HEK293 (cell line): ENCODE measurements around the gene TLE1.

ENCODE experiments used
- CTCF ChIA-PET: fragments of 350-600 bp; formaldehyde crosslinking; extraction: SDS; loops from one replicate; lab custom pipeline; 2021; ENCODE audit warnings: antibody characterized with exemption; lab: Yijun Ruan, JAX
- POLR2A ChIA-PET: fragments of 300-600 bp; formaldehyde crosslinking; extraction: SDS; loops from one replicate; lab custom pipeline; 2020; ENCODE audit warnings: antibody characterized with exemption, inconsistent platforms; lab: Yijun Ruan, JAX
- H3K27ac ChIP-seq: fragments of 200-500 bp; sonication (Bioruptor generic); 2 replicates; pipeline ENCODE4 v1.5.1; 2014; ENCODE audit warnings: low read depth, low read length, control low read depth, inconsistent platforms; ENCODE audit errors: extremely low read depth
- H3K36me3 ChIP-seq, 2 experiments: fragments of 200-500 bp in 1 of 2; sonication (Bioruptor generic) in 1 of 2; 1 replicate in 1 of 2; 2 replicates in 1 of 2; pipeline ENCODE4 v1.5.1; 2014 to 2017; ENCODE audit warnings: inconsistent platforms in 2 of 2, low read length in 2 of 2; ENCODE audit not compliant: control insufficient read depth in 2 of 2, insufficient read depth in 1 of 2
- H3K4me1 ChIP-seq: fragments of 200-500 bp; sonication (Bioruptor generic); 2 replicates; pipeline ENCODE4 v1.5.1; 2014; ENCODE audit warnings: mild to moderate bottlenecking, low read length, inconsistent platforms; ENCODE audit not compliant: control insufficient read depth, insufficient read depth
- H3K4me3 ChIP-seq: 2 replicates; pipeline ENCODE4 v1.5.1; 2011; ENCODE audit warnings: low read depth, mild to moderate bottlenecking, control low read depth, low read length, moderate library complexity
- H3K9me3 ChIP-seq: fragments of 200-500 bp; sonication (Bioruptor generic); 2 replicates; pipeline ENCODE4 v1.5.1; 2014; ENCODE audit warnings: low read depth, low read length, inconsistent platforms; ENCODE audit not compliant: control insufficient read depth, insufficient read depth
- BCL11A ChIP-seq: fragments of 450-650 bp; formaldehyde crosslinking; IDR thresholded peaks from 2 replicates; pipeline ENCODE4 v1.5.1; 2016; ENCODE audit warnings: low read depth, missing biosample characterization, missing genetic modification characterization
- BCL11B ChIP-seq: fragments of 450-650 bp; formaldehyde crosslinking; IDR thresholded peaks from 2 replicates; pipeline ENCODE4 v1.5.1; 2016; ENCODE audit warnings: low read depth, missing biosample characterization, missing genetic modification characterization
- GLI2 ChIP-seq: fragments of 450-650 bp; formaldehyde crosslinking; IDR thresholded peaks from 2 replicates; pipeline ENCODE4; 2017; ENCODE audit warnings: missing biosample characterization, missing genetic modification characterization, low read depth, borderline replicate concordance
- KLF8 ChIP-seq: fragments of 450-650 bp; formaldehyde crosslinking; IDR thresholded peaks from 2 replicates; pipeline ENCODE4 v1.5.1; 2016; ENCODE audit warnings: missing biosample characterization, missing genetic modification characterization
- MEIS1 ChIP-seq: sonication (generic); formaldehyde crosslinking; IDR thresholded peaks from 2 replicates; pipeline ENCODE4 v1.8.1; 2022; ENCODE audit warnings: missing genetic modification reagents, mild to moderate bottlenecking, borderline replicate concordance
- MYNN ChIP-seq: fragments of 450-650 bp; formaldehyde crosslinking; IDR thresholded peaks from 2 replicates; pipeline ENCODE4 v1.5.1; 2016; ENCODE audit warnings: missing biosample characterization, missing genetic modification characterization, borderline replicate concordance
- MZF1 ChIP-seq: fragments of 450-650 bp; formaldehyde crosslinking; IDR thresholded peaks from 2 replicates; pipeline ENCODE4 v1.5.1; 2017; ENCODE audit warnings: missing biosample characterization, missing genetic modification characterization, borderline replicate concordance
- SALL2 ChIP-seq: fragments of 450-650 bp; formaldehyde crosslinking; IDR thresholded peaks from 2 replicates; pipeline ENCODE4 v1.5.0; 2017; ENCODE audit warnings: missing biosample characterization, mild to moderate bottlenecking, missing genetic modification characterization, borderline replicate concordance
- SCRT1 ChIP-seq: fragments of 450-650 bp; formaldehyde crosslinking; IDR thresholded peaks from 2 replicates; pipeline ENCODE4 v1.5.1; 2016; ENCODE audit warnings: missing biosample characterization, missing genetic modification characterization, borderline replicate concordance
- ZFHX2 ChIP-seq: fragments of 450-650 bp; formaldehyde crosslinking; conservative IDR thresholded peaks from 2 replicates; pipeline ENCODE4 v1.5.1; 2016; ENCODE audit warnings: missing biosample characterization, missing genetic modification characterization
- ZIC2 ChIP-seq: fragments of 450-650 bp; formaldehyde crosslinking; IDR thresholded peaks from 2 replicates; pipeline ENCODE4 v1.5.1; 2016; ENCODE audit warnings: missing biosample characterization, missing genetic modification characterization
- ZNF114 ChIP-seq: fragments of 450-650 bp; formaldehyde crosslinking; IDR thresholded peaks from 2 replicates; pipeline ENCODE4 v1.5.0; 2017; ENCODE audit warnings: missing biosample characterization, missing genetic modification characterization
- ZNF16 ChIP-seq: fragments of 450-650 bp; formaldehyde crosslinking; IDR thresholded peaks from 2 replicates; pipeline ENCODE4 v1.5.1; 2016; ENCODE audit warnings: low read depth, missing biosample characterization, missing genetic modification characterization
- ZNF184 ChIP-seq: fragments of 450-650 bp; IDR thresholded peaks from 2 replicates; pipeline ENCODE4 v1.5.1; 2018; ENCODE audit warnings: missing biosample characterization, mild to moderate bottlenecking, missing genetic modification characterization
- ZNF19 ChIP-seq: fragments of 450-650 bp; formaldehyde crosslinking; IDR thresholded peaks from 2 replicates; pipeline ENCODE4; 2016; ENCODE audit warnings: missing biosample characterization, missing genetic modification characterization, low read depth
- ZNF202 ChIP-seq: fragments of 450-650 bp; formaldehyde crosslinking; IDR thresholded peaks from 2 replicates; pipeline ENCODE4 v1.5.1; 2016; ENCODE audit warnings: missing biosample characterization, missing genetic modification characterization, borderline replicate concordance
- ZNF223 ChIP-seq: fragments of 450-650 bp; formaldehyde crosslinking; IDR thresholded peaks from 2 replicates; pipeline ENCODE4 v1.5.1; 2016; ENCODE audit warnings: missing biosample characterization, missing genetic modification characterization
- ZNF324 ChIP-seq: fragments of 450-650 bp; formaldehyde crosslinking; IDR thresholded peaks from 2 replicates; pipeline ENCODE4 v1.5.1; 2016; ENCODE audit warnings: missing biosample characterization, missing genetic modification characterization
- ZNF37A ChIP-seq: fragments of 450-650 bp; IDR thresholded peaks from 2 replicates; pipeline ENCODE4 v1.5.1; 2018; ENCODE audit warnings: missing biosample characterization, missing genetic modification characterization
- ZNF423 ChIP-seq: fragments of 450-650 bp; formaldehyde crosslinking; IDR thresholded peaks from 2 replicates; pipeline ENCODE4 v1.5.1; 2016; ENCODE audit warnings: missing biosample characterization, missing genetic modification characterization
- ZNF426 ChIP-seq: fragments of 450-650 bp; formaldehyde crosslinking; IDR thresholded peaks from 2 replicates; pipeline ENCODE4 v1.5.1; 2017; ENCODE audit warnings: missing biosample characterization, missing genetic modification characterization, mild to moderate bottlenecking, inconsistent platforms, moderate library complexity
- ZNF473 ChIP-seq: fragments of 450-650 bp; formaldehyde crosslinking; IDR thresholded peaks from 2 replicates; pipeline ENCODE4 v1.5.1; 2017; ENCODE audit warnings: missing biosample characterization, missing genetic modification characterization
- ZNF501 ChIP-seq: fragments of 450-650 bp; formaldehyde crosslinking; IDR thresholded peaks from 2 replicates; pipeline ENCODE4 v1.5.1; 2016; ENCODE audit warnings: missing biosample characterization, missing genetic modification characterization
- ZNF514 ChIP-seq: fragments of 450-650 bp; formaldehyde crosslinking; IDR thresholded peaks from 2 replicates; pipeline ENCODE4 v1.5.1; 2016; ENCODE audit warnings: missing biosample characterization, missing genetic modification characterization
- ZNF555 ChIP-seq: fragments of 450-650 bp; formaldehyde crosslinking; conservative IDR thresholded peaks from 2 replicates; pipeline ENCODE4 v1.5.1; 2017; ENCODE audit warnings: missing biosample characterization, mild to moderate bottlenecking, missing genetic modification characterization, inconsistent platforms
- ZNF558 ChIP-seq: fragments of 450-650 bp; formaldehyde crosslinking; IDR thresholded peaks from 2 replicates; pipeline ENCODE4 v1.5.1; 2016; ENCODE audit warnings: missing biosample characterization, missing genetic modification characterization
- ZNF560 ChIP-seq: fragments of 450-650 bp; formaldehyde crosslinking; IDR thresholded peaks from 2 replicates; pipeline ENCODE4 v1.5.1; 2017; ENCODE audit warnings: missing biosample characterization, missing genetic modification characterization, borderline replicate concordance
- ZNF596 ChIP-seq: fragments of 450-650 bp; IDR thresholded peaks from 2 replicates; pipeline ENCODE4 v1.5.0; 2018; ENCODE audit warnings: missing biosample characterization, mild to moderate bottlenecking, missing genetic modification characterization, moderate library complexity
- ZNF621 ChIP-seq: fragments of 450-650 bp; formaldehyde crosslinking; IDR thresholded peaks from 2 replicates; pipeline ENCODE4 v1.5.1; 2017; ENCODE audit warnings: missing biosample characterization, missing genetic modification characterization
- ZNF658 ChIP-seq: fragments of 450-650 bp; formaldehyde crosslinking; IDR thresholded peaks from 2 replicates; pipeline ENCODE4; 2016; ENCODE audit warnings: missing biosample characterization, missing genetic modification characterization
- ZNF660 ChIP-seq: fragments of 450-650 bp; IDR thresholded peaks from 2 replicates; pipeline ENCODE4 v1.5.1; 2018; ENCODE audit warnings: missing biosample characterization, mild to moderate bottlenecking, missing genetic modification characterization
- ZNF701 ChIP-seq: fragments of 450-650 bp; formaldehyde crosslinking; IDR thresholded peaks from 2 replicates; pipeline ENCODE4 v1.5.1; 2016; ENCODE audit warnings: missing biosample characterization, missing genetic modification characterization
- ZSCAN5A ChIP-seq: fragments of 450-650 bp; formaldehyde crosslinking; IDR thresholded peaks from 2 replicates; pipeline ENCODE4 v1.5.1; 2016; ENCODE audit warnings: missing biosample characterization, missing genetic modification characterization
- ZXDB ChIP-seq: fragments of 450-650 bp; formaldehyde crosslinking; IDR thresholded peaks from 2 replicates; pipeline ENCODE4 v1.5.1; 2016; ENCODE audit warnings: missing biosample characterization, missing genetic modification characterization

The TLE1 gene

GRCh38 chr9:81616141-81616540 lies 73.2 kb downstream of the TLE1 start:
- H3K27ac ChIP-seq, result no peak overlapping the region
- CTCF ChIA-PET, result no interaction called here
- H3K4me1 ChIP-seq, result no peaks in the 10 kb centered on the region
- TF ChIP-seq MEIS1 (CRISPR knock-in tag) (no peak), ZNF560 (no peak)
- TF ChIP-seq, all 188 proteins: peak for 0
- H3K4me3 ChIP-seq, result no peak overlapping the region
- peaks cover 11 to 87% of the 10 kb centered on the region in 2 experiments for H3K36me3 ChIP-seq
- no peaks in the 10 kb centered on the region for H3K9me3 ChIP-seq
- POLR2A ChIA-PET, result no interaction called here

GRCh38 chr9:81614335-81614734 lies 75.0 kb downstream of the TLE1 start:
- no peak overlapping the region for H3K27ac ChIP-seq
- POLR2A ChIA-PET, result interaction anchor here (0.6 kb wide), 1 partner anchor 26 kb away, joined by 3 read pairs; no protein-coding TSS in a partner anchor
- CTCF ChIA-PET, result no interaction called here

GRCh38 chr9:81613002-81613812 lies 76.1 kb downstream of the TLE1 start:
- H3K9me3 ChIP-seq, result no peaks in the 10 kb centered on the region
- ChIA-PET CTCF (interaction anchor here (0.7 kb wide), 1 partner anchor 412 kb away, joined by 5 read pairs; no protein-coding TSS in a partner anchor), POLR2A (interaction anchor here (0.6 kb wide), 1 partner anchor 19 kb away, joined by 5 read pairs; no protein-coding TSS in a partner anchor)
- H3K36me3 ChIP-seq, result peaks cover 10 to 86% of the 10 kb centered on the region in 2 experiments
- no peak overlapping the region for H3K4me3 ChIP-seq
- no peak overlapping the region for H3K27ac ChIP-seq
- no peaks in the 10 kb centered on the region for H3K4me1 ChIP-seq
- TF ChIP-seq ZNF223 (tag by site-specific recombination) (no peak), ZNF596 (no peak), ZXDB (tag by site-specific recombination) (no peak), ZNF426 (tag by site-specific recombination) (no peak), BCL11A (tag by site-specific recombination) (no peak), ZFHX2 (tag by site-specific recombination) (no peak), ZNF658 (no peak), ZNF19 (tag by site-specific recombination) (no peak), ZSCAN5A (tag by site-specific recombination) (no peak), ZNF701 (tag by site-specific recombination) (no peak), MZF1 (tag by site-specific recombination) (no peak), SALL2 (tag by site-specific recombination) (no peak), ZNF324 (tag by site-specific recombination) (no peak), ZNF501 (no peak), ZNF202 (tag by site-specific recombination) (no peak), ZNF555 (no peak), ZNF16 (tag by site-specific recombination) (no peak), ZNF37A (tag by site-specific recombination) (no peak), ZNF473 (no peak)

More at GRCh38 chr9:81614335-81614734, 75.0 kb downstream of the TLE1 start:
- no peak overlapping the region for H3K4me3 ChIP-seq
- no peaks in the 10 kb centered on the region for H3K9me3 ChIP-seq
- no peaks in the 10 kb centered on the region for H3K4me1 ChIP-seq
- TF ChIP-seq SCRT1 (tag by site-specific recombination), result no peak
- TF ChIP-seq GLI2 (tag by site-specific recombination), result no peak
- no peak for TF ChIP-seq ZNF514
- no peak for TF ChIP-seq MYNN (tag by site-specific recombination)
- no peak for TF ChIP-seq ZIC2
- TF ChIP-seq ZNF558 (tag by site-specific recombination), result no peak
- no peak for TF ChIP-seq KLF8 (tag by site-specific recombination)
- TF ChIP-seq ZNF114 (tag by site-specific recombination), result no peak
- no peak for TF ChIP-seq BCL11B (tag by site-specific recombination)
- no peak for TF ChIP-seq ZNF501
- TF ChIP-seq ZNF184 (tag by site-specific recombination), result no peak
- TF ChIP-seq ZNF621 (tag by site-specific recombination), result no peak
- TF ChIP-seq ZNF423 (tag by site-specific recombination), result no peak
- TF ChIP-seq ZNF660, result no peak
- H3K36me3 ChIP-seq, result peaks cover 7 to 89% of the 10 kb centered on the region in 2 experiments
